ENCODE results near the gene DROSHA. TPM values are rescaled to one million over a fixed set of nuclear protein-coding genes. Genes with fewer than 3 reads are reported as not detected.

The DROSHA gene
- total RNA-seq, 1 experiment from 2014 or later = 73.5 TPM

DNA sequence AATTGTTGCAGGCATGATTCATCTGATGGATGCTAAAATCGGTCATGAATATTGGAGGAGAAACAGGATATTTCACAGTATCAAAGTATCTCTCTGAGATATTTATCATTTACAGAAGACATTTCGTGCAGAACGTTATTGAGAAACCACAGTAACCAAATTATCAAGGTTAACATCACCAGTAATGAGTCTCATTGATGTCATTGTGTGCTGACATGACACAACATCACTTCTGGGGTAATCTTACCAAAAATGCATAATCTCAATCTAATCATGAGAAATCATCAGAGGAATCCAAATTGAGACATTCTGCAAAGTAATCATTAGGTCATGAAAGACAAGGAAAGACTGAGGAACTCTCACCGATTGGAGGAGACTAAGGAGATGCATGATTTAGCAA, 42.9 kb upstream of the DROSHA start:
- RAD21 ChIA-PET (ENCODE audit: low non-redundant PET in 1 of 2, low total read pairs in 2 of 2, uncharacterized antibody in 2 of 2, unreplicated experiment in 2 of 2) = no interaction called here
- Histone ChIP-seq H3K9me3 (ENCODE audit: control insufficient read depth in 1 of 2, insufficient read depth in 1 of 2, low read depth in 1 of 2, low read length in 2 of 2) (no peaks in the 10 kb centered on the region), H3K9ac (ENCODE audit: low read length) (no peak overlapping the region), H3K4me3 (replicated peaks in 1 of 2; ENCODE audit: low read depth in 1 of 2, low read length in 2 of 2) (no peak overlapping the region), H2AFZ (ENCODE audit: low read depth, low read length, poor library complexity, severe bottlenecking) (no peak overlapping the region), H3K9me2 (ENCODE audit: insufficient read depth) (no peaks in the 10 kb centered on the region), H3K27ac (ENCODE audit: low read depth, low read length) (no peak overlapping the region), H3K27me3 (ENCODE audit: insufficient read depth, low read length) (peaks cover 8% of the 10 kb centered on the region), H3K36me3 (ENCODE audit: control insufficient read depth in 1 of 2, insufficient read depth in 2 of 2, low read length in 2 of 2) (no peaks in the 10 kb centered on the region), H3K79me2 (ENCODE audit: insufficient read depth, low read length) (no peaks in the 10 kb centered on the region), H3K4me2 (ENCODE audit: low read length) (no peak overlapping the region), H3K4me1 (ENCODE audit: control insufficient read depth in 1 of 2, insufficient read depth in 2 of 2, low read length in 2 of 2) (no peaks in the 10 kb centered on the region), H4K20me1 (ENCODE audit: insufficient read depth) (no peaks in the 10 kb centered on the region)
- TF ChIP-seq, protein P1, sequence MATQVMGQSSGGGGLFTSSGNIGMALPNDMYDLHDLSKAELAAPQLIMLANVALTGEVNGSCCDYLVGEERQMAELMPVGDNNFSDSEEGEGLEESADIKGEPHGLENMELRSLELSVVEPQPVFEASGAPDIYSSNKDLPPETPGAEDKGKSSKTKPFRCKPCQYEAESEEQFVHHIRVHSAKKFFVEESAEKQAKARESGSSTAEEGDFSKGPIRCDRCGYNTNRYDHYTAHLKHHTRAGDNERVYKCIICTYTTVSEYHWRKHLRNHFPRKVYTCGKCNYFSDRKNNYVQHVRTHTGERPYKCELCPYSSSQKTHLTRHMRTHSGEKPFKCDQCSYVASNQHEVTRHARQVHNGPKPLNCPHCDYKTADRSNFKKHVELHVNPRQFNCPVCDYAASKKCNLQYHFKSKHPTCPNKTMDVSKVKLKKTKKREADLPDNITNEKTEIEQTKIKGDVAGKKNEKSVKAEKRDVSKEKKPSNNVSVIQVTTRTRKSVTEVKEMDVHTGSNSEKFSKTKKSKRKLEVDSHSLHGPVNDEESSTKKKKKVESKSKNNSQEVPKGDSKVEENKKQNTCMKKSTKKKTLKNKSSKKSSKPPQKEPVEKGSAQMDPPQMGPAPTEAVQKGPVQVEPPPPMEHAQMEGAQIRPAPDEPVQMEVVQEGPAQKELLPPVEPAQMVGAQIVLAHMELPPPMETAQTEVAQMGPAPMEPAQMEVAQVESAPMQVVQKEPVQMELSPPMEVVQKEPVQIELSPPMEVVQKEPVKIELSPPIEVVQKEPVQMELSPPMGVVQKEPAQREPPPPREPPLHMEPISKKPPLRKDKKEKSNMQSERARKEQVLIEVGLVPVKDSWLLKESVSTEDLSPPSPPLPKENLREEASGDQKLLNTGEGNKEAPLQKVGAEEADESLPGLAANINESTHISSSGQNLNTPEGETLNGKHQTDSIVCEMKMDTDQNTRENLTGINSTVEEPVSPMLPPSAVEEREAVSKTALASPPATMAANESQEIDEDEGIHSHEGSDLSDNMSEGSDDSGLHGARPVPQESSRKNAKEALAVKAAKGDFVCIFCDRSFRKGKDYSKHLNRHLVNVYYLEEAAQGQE (IDR thresholded peaks at IDR 0.05; ENCODE audit: low read depth) = no peak
- TF ChIP-seq EGR1 (IDR thresholded peaks at IDR 0.05; ENCODE audit: low read depth) (no peak), EZH2 (IDR thresholded peaks at IDR 0.05) (no peak), SRF (IDR thresholded peaks at IDR 0.05; ENCODE audit: low read depth) (no peak), TCF7L2 (IDR thresholded peaks at IDR 0.05; ENCODE audit: borderline replicate concordance, extremely low read depth, insufficient read depth, insufficient read length) (no peak), FOSL1 (IDR thresholded peaks at IDR 0.05; ENCODE audit: low read depth) (no peak), EZH2phosphoT487 (IDR thresholded peaks at IDR 0.05; ENCODE audit: borderline replicate concordance) (no peak)
- TF ChIP-seq, protein P2, sequence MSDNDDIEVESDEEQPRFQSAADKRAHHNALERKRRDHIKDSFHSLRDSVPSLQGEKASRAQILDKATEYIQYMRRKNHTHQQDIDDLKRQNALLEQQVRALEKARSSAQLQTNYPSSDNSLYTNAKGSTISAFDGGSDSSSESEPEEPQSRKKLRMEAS (IDR thresholded peaks at IDR 0.05) = no peak
- TF ChIP-seq, protein P3, sequence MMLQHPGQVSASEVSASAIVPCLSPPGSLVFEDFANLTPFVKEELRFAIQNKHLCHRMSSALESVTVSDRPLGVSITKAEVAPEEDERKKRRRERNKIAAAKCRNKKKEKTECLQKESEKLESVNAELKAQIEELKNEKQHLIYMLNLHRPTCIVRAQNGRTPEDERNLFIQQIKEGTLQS (IDR thresholded peaks at IDR 0.05) = no peak
- CTCF ChIA-PET = no interaction called here
- no TSS peak for BruUV-seq (replicated peaks)
- no peak for ATAC-seq
- intact Hi-C loops (cut with micrococcal nuclease) = no loop called here
- POLR2A ChIA-PET = no interaction called here
- DNase-seq (ENCODE audit: low read depth, low spot score) = no peak
